ENCODE data around the gene AOPEP.

The AOPEP gene

GRCh38 chr9:95090023-95090791, 363.7 kb downstream of the AOPEP start:
- DNase-seq: no peak

GRCh38 chr9:95090871-95091577, 364.5 kb downstream of the AOPEP start:
- no peak for DNase-seq

GRCh38 chr9:95091601-95092261, 365.2 kb downstream of the AOPEP start:
- no peak for DNase-seq

- DNase-seq: no peak
Observed at GRCh38 chr9:95092262-95093072, 366.0 kb downstream of the AOPEP start.

GRCh38 chr9:95093586-95093985, 367.1 kb downstream of the AOPEP start:
- DNase-seq: no peak

GRCh38 chr9:95094002-95094401, 367.5 kb downstream of the AOPEP start:
- no peak for DNase-seq

GRCh38 chr9:95095641-95096355, 369.3 kb downstream of the AOPEP start:
- DNase-seq: no peak

GRCh38 chr9:95096381-95096780, 369.9 kb downstream of the AOPEP start:
- no peak for DNase-seq

GRCh38 chr9:95096807-95097206, 370.3 kb downstream of the AOPEP start:
- no peak for DNase-seq

GRCh38 chr9:95097279-95097678, 370.8 kb downstream of the AOPEP start:
- DNase-seq: no peak

- no peak for DNase-seq
Observed at GRCh38 chr9:95098391-95098921, 372.0 kb downstream of the AOPEP start.

- no peak for DNase-seq
Observed at GRCh38 chr9:95099321-95100070, 373.0 kb downstream of the AOPEP start.

- DNase-seq: no peak
Observed at GRCh38 chr9:95100071-95100627, 373.6 kb downstream of the AOPEP start.

- no peak for DNase-seq
Observed at GRCh38 chr9:95101326-95101725, 374.8 kb downstream of the AOPEP start.

GRCh38 chr9:95102001-95102433, 375.5 kb downstream of the AOPEP start:
- DNase-seq: no peak

GRCh38 chr9:95102572-95102971, 376.1 kb downstream of the AOPEP start:
- no peak for DNase-seq

GRCh38 chr9:95103281-95103771, 376.8 kb downstream of the AOPEP start:
- DNase-seq: no peak

GRCh38 chr9:95103871-95104580, 377.5 kb downstream of the AOPEP start:
- DNase-seq: no peak

- no peak for DNase-seq
Observed at GRCh38 chr9:95104581-95104960, 378.1 kb downstream of the AOPEP start.

- no peak for DNase-seq
Observed at GRCh38 chr9:95104980-95105379, 378.5 kb downstream of the AOPEP start.

Measured in NCI-H1048 (cell line).